Naive B cell (primary cell): ENCODE results near the gene RPS21. TPM values are rescaled to one million over a fixed set of nuclear protein-coding genes. Genes with fewer than 3 reads are reported as not detected.
"Not testable (repeated sequence)": the region's sequence is repeated elsewhere in the genome, so short reads cannot be mapped to it uniquely, and the experiment has no call there.

Source experiments
- ATAC-seq, 2 donors: fragments of 150-1000 bp; cut with Tn5 transposase; 2 replicates each; pipeline ENCODE4 v1.10.0; 2021; ENCODE audit warnings: low read depth in 2 of 2, mild to moderate bottlenecking in 2 of 2, moderate library complexity in 2 of 2
- DNase-seq: peaks from one replicate; pipeline ENCODE4 v3.0.0; 2022
- H3K27ac Mint-ChIP-seq, 6 donors: one replicate each; pipeline ENCODE4 v1.8.0; 2020 to 2022; ENCODE audit warnings: mild to moderate bottlenecking in 6 of 6, mixed read lengths in 6 of 6, moderate library complexity in 5 of 6, inconsistent platforms in 2 of 6
- H3K27me3 Mint-ChIP-seq, 3 donors: one replicate each; pipeline ENCODE4 v1.8.0; 2021 to 2022; ENCODE audit warnings: mixed read lengths in 3 of 3, mild to moderate bottlenecking in 1 of 3
- H3K36me3 Mint-ChIP-seq, 2 donors: one replicate each; pipeline ENCODE4 v1.8.0; 2020 to 2022; ENCODE audit warnings: mixed read lengths in 2 of 2, inconsistent platforms in 1 of 2, mild to moderate bottlenecking in 1 of 2
- H3K4me1 Mint-ChIP-seq, 3 donors: one replicate each; pipeline ENCODE4 v1.8.0; 2020 to 2022; ENCODE audit warnings: mixed read lengths in 3 of 3, inconsistent platforms in 1 of 3, mild to moderate bottlenecking in 1 of 3, moderate library complexity in 1 of 3
- H3K4me3 Mint-ChIP-seq, 8 donors: one replicate each; pipeline ENCODE4 v1.8.0; 2020 to 2022; ENCODE audit warnings: mild to moderate bottlenecking in 8 of 8, mixed read lengths in 8 of 8, moderate library complexity in 8 of 8, inconsistent platforms in 2 of 8
- H3K9me3 Mint-ChIP-seq, 7 donors: one replicate each; pipeline ENCODE4 v1.8.0; 2020 to 2022; ENCODE audit warnings: mixed read lengths in 7 of 7, mild to moderate bottlenecking in 5 of 7, inconsistent platforms in 2 of 7, moderate library complexity in 1 of 7
- polyA plus RNA-seq, 6 donors: library from polyadenylated mRNA; unstranded; fragments of 300-500 nt; fragmentation: Illumina TruSeq; gene quantifications; one replicate each; pipeline ENCODE4 v1.2.3, GENCODE V29; 2021; ENCODE audit warnings: low read depth in 6 of 6

Gene RPS21
- polyA plus RNA-seq, 6 donors from 2014 or later = 1,712 to 3,127 (median 2,557) TPM

DNA sequence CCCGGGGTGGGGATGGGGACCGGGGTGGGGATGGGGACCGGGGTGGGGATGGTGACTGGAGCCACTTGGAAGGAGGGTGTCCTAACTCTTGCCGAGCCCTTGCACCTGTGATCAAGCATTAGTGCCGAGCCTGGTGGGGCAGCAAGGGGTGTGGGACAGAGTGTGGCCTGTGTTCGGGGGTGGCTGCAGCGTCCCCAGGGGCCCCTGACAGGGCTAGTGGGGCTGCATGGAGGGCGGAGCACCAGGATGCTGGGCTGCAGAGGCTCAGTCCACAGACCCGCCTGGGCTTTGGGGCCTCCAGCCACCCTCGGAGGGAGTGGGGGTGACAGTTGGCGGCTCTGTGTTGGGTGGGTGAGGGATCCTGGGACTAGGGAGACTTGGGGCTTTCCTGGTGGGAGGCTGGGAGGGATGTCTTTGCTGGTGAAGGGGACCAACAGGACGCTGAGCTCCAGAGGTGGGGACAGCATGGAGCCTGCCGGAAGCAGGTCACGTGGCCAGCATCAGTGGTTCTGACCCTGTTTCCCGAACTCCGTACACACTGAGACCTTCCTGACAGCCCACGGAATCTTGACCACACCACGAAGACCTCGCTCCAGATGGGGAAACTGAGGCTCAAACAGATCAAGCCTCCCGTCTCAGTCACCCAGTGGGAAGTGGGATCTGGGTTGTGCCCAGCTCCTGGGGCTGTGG lies 35.9 kb downstream of the RPS21 start:
- ATAC-seq = no peak
- Mint-ChIP-seq H3K27ac (no peak overlapping the region), H3K36me3 (no peaks in the 10 kb centered on the region), H3K4me1 (peaks cover 0 to 3% (median 0%) of the 10 kb centered on the region in 3 donors), H3K27me3 (peaks cover 3 to 25% (median 9%) of the 10 kb centered on the region in 3 donors), H3K4me3 (no peak overlapping the region), H3K9me3 (no peaks in the 10 kb centered on the region)
- no peak for DNase-seq

DNA sequence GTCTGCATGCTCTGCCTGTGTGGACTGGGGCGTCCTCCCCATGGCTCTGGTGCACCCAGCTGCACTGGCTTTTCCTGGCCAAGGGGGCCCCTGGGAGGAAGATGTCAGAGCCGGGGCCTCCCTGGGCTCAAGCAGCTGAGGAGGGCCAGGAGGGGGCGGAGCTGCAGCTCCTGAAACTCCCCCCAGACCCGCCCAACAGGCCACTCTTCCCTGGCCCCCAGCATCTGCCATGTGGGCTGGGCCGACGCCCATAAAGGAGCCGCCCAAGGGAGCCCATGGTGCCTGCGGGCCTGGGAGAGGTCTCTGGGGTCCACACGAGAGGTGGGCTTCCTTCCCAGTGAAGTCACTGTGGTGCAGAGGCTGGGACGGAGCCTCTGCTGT lies 36.4 kb downstream of the RPS21 start:
- Mint-ChIP-seq H3K36me3 (no peaks in the 10 kb centered on the region), H3K4me1 (peaks cover 0 to 3% (median 0%) of the 10 kb centered on the region in 3 donors), H3K27ac (no peak overlapping the region), H3K9me3 (no peaks in the 10 kb centered on the region), H3K27me3 (peaks cover 3 to 25% (median 7%) of the 10 kb centered on the region in 3 donors), H3K4me3 (no peak overlapping the region)
- DNase-seq (no peak), ATAC-seq (no peak)

DNA sequence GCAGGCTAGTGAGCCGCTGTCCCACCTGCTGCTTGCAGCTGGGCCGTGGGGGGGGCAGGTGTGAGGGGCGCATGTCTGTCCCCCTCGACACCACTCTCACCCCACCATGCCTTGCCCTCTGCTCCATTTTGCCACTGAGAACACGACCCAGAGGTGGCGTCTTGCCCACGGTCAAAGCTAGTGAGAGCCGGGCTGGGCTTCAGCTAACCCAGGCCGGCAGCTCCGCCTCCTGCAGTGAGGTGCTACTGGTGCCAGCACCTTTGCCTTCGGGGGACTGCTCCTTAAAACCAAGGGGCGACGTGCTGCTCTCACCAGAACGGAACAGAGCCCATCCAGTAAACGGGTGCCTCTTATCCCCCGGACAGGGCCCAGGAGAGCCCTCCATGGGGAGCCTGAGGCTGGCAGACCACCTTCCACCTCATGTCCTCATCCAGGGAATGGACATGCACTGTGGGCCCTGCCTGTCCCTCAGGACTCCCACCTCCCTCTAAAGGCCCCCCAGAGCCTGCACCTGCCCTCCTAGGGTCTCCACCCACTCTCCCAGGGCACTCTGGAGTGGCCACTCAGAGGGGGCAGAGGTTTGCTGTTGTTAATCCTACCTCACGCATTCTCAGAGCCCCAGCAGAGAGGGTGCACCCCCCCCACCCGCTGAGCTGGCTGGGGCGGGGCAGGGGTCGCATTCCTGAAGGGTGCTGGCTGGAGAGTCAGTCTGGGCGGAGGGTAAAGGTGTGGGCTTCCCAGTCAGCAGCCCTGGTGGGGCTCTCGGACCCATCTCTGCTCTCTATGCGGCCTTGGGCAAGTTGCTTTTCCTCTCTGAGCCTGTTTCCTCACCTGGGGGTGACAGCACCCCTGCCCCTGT lies 37.6 kb downstream of the RPS21 start:
- Mint-ChIP-seq H3K4me1 (peaks cover 0 to 3% (median 0%) of the 10 kb centered on the region in 3 donors), H3K36me3 (no peaks in the 10 kb centered on the region), H3K4me3 (no peak overlapping the region), H3K27me3 (peaks cover 3 to 36% (median 7%) of the 10 kb centered on the region in 3 donors), H3K27ac (no peak overlapping the region), H3K9me3 (no peaks in the 10 kb centered on the region)
- DNase-seq (no peak), ATAC-seq (no peak)

DNA sequence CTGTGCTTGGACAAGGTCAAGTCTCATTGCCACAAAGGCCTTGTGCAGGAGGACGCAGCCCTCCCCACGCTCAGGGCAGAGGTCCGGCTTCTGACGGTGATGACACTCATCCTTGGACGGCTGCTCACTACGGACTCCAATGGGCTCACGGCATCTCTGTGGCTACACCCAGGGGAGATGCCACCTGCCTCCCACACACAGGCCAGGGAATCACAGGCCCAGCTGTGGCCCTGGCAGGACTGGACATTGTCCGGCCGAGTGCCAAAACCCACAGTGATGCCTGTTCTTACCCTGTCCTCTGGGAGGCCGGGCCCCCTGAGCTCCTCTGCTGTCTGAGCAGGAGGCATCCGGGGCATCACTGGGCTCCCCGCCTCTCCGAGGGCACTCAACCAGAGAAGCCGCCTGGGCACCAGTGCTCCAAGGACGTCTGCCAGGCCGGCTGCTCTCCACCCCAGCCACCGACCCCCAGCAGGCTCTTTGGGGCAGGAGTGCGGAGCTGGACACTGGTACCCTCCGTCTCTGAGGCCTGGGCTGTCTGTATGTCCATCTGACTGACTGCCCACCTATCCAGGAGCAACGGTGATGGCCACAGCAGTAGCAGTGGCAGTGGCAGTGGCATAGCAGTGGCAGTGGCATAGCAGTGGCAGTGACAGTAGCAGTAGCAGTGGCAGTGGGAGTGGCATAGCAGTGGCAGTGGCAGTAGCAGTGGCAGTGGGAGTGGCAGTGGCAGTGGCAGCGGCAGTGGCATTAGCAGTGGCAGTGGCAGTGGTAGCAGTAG lies 38.6 kb downstream of the RPS21 start:
- Mint-ChIP-seq H3K9me3 (no peaks in the 10 kb centered on the region), H3K4me1 (peaks cover 0 to under 1% (median 0%) of the 10 kb centered on the region in 3 donors), H3K36me3 (no peaks in the 10 kb centered on the region), H3K27me3 (peaks cover under 1 to 34% (median 1%) of the 10 kb centered on the region in 3 donors), H3K4me3 (peak overlapping the region in 1 of 8 donors; percentile 25), H3K27ac (no peak overlapping the region)
- DNase-seq = no peak
- ATAC-seq = no peak

DNA sequence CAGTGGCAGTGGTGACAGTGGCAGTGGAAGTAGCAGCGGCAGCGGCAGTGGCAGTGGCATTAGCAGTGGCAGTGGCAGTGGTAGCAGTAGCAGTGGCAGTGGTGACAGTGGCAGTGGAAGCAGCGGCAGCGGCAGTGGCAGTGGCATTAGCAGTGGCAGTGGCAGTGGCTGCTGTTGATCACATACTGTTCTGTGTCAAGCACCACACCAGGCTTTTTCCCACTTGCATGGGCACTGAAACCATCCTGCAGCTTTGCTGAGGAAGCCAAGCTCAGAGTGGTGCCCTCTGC lies 39.1 kb downstream of the RPS21 start:
- not testable (repeated sequence) for H3K27ac Mint-ChIP-seq, H3K9me3 Mint-ChIP-seq, DNase-seq, H3K36me3 Mint-ChIP-seq, ATAC-seq, H3K4me1 Mint-ChIP-seq
- H3K27me3 Mint-ChIP-seq = peaks cover 2 to 36% (median 2%) of the 10 kb centered on the region in 3 donors
- H3K4me3 Mint-ChIP-seq = peak overlapping the region in 1 of 8 donors; percentile 25

DNA sequence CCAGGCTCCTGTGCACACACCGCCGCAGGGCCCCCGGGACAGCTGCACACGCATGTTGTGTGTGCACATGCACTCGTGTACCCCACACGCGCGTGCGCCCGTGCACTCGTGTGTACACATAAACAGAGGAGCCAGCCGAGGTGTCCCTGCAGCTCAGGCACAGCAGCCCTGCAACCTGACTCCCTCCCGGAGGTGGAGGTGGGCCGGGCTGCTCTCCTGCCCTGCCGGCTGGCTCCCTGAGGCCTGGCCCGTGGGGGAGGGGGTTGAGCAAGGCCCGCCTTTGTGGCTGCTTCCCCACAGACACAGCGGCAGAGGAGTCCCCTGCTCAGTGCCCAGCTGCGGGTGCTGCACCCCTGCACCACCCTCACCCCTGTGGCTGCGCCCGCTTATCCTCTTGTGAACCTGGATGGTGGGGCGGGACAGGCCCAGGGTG lies 39.8 kb downstream of the RPS21 start:
- Mint-ChIP-seq H3K4me1 (no peaks in the 10 kb centered on the region), H3K27ac (no peak overlapping the region), H3K27me3 (peaks cover 7 to 43% (median 9%) of the 10 kb centered on the region in 3 donors), H3K36me3 (no peaks in the 10 kb centered on the region), H3K9me3 (no peaks in the 10 kb centered on the region), H3K4me3 (no peak overlapping the region)
- ATAC-seq = no peak
- DNase-seq = no peak

DNA sequence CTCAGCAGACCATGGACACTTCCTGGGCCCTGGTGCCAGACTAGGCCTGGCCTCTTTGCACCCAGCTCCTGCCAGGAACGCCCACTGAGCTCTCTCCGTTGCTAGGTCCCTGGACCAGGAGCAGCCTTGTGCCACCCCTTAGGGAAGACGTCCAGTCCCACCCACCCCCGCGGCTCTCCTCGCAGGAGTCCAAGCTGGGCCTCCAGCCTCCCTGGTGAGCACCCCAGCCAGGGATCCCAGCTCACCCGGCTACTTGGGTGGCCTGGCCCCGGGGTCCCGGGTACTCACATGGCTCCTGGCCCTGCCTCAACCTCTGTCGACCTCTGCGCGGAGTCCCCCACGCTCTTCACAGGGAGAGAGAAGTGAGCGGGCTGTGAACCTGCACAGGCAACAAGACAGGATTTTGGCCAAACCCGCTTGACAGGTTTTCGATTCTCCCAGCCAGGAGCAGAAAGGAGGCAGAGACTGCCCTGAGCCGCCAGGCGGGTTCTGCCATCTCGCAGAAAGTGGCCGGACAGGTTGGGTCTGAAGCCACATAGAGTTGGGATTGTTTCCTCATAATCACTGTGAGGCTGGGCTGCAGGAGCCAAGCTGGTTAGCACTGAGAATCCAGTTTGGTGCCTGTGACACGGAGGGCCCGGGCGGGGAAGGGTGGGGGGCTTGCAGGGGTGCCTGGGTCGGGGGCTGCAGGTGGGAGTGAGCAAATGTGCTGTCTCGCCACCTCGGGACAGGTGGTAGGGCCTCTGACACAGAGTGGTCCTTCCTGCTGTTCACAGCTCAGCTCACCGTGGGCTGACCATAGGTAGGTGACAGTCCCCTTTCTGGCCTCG lies 40.5 kb downstream of the RPS21 start, which contains the start of gene RBBP8NL:
Gene RBBP8NL, minus strand, starts transcription at position 368 of the 830 bp plus-strand sequence. CDS start 7,892 bp downstream, outside the sequence.
- Mint-ChIP-seq H3K27ac (no peak within 1 kb of the TSS), H3K27me3 (peaks cover 7 to 50% (median 10%) of the 10 kb centered on the region in 3 donors), H3K36me3 (no peaks in the 10 kb centered on the region), H3K4me3 (no peak within 1 kb of the TSS), H3K9me3 (no peaks in the 10 kb centered on the region), H3K4me1 (no peaks in the 10 kb centered on the region)
- DNase-seq = no peak
- no peak for ATAC-seq

DNA sequence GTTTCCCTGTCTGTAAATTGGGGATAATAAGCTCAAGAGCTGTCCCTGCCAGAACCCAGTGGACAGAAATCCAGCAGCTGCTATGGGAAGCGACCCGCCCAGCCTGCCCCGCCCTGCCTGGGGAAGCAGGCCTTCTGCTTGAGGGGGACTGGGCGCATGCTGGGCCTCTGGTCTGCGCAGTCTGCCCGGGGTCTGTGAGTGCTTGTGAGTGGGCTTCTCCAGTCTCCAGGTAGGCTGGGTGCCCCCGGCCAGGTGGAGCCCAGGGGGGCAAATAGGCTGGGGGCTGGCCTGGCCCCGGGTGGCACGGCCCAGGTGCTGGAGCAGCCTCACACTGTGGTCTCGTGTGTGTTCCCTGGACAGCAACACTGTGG lies 41.1 kb downstream of the RPS21 start:
- no peak overlapping the region for H3K27ac Mint-ChIP-seq
- H3K4me1 Mint-ChIP-seq = no peaks in the 10 kb centered on the region
- ATAC-seq (no peak), DNase-seq (no peak)
- peaks cover 7 to 51% (median 15%) of the 10 kb centered on the region in 3 donors for H3K27me3 Mint-ChIP-seq
- H3K4me3 Mint-ChIP-seq = no peak overlapping the region
- no peaks in the 10 kb centered on the region for H3K36me3 Mint-ChIP-seq
- H3K9me3 Mint-ChIP-seq = no peaks in the 10 kb centered on the region

DNA sequence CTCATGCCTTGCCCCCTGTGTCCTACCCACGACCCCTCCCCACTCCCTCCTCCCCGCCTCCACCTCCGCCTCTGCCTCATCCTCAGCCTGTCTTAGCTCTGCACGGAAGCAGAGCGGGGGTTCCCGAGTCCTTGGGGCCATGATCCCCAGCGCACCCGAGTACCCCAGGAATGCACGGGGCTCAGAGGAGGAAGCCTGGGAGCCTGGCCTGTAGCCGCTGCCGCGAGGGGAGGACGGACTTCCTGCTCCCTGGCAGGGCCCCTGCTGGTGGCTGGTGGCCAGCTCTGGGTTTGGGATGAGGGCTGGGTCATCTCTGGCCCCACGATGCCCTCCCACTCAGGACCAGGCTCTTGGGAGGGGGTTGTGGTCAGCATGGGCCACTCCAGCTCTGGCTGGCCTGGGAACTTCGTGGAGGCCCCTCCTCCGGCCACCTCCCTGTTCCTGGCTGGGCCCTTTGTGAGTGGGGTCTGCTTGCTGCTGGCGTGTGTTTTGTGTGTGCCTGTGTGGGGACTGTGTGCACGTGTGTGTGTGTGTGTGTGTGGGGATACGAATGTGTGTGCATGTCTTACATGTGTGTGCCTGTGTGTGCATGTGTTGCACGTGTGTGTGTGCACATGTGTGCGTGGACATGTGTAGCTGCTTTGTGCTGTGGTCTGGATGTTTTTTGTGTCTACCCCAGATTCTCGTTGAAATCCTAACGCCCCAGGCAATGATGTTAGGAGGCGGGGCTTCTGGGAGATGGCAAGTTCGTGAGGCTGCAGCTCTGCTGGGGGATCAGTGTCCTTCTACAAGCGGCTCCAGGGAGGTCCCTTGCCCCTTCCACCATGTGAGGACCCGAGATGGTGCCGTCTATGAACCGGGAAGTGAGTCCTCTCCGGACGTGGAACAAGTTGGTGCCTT lies 41.7 kb downstream of the RPS21 start:
- Mint-ChIP-seq H3K4me1 (no peaks in the 10 kb centered on the region), H3K9me3 (no peaks in the 10 kb centered on the region), H3K4me3 (no peak overlapping the region), H3K27me3 (peaks cover 8 to 51% (median 21%) of the 10 kb centered on the region in 3 donors), H3K27ac (peak overlapping the region in 1 of 6 donors; percentile 88), H3K36me3 (no peaks in the 10 kb centered on the region)
- ATAC-seq (no peak), DNase-seq (no peak)

DNA sequence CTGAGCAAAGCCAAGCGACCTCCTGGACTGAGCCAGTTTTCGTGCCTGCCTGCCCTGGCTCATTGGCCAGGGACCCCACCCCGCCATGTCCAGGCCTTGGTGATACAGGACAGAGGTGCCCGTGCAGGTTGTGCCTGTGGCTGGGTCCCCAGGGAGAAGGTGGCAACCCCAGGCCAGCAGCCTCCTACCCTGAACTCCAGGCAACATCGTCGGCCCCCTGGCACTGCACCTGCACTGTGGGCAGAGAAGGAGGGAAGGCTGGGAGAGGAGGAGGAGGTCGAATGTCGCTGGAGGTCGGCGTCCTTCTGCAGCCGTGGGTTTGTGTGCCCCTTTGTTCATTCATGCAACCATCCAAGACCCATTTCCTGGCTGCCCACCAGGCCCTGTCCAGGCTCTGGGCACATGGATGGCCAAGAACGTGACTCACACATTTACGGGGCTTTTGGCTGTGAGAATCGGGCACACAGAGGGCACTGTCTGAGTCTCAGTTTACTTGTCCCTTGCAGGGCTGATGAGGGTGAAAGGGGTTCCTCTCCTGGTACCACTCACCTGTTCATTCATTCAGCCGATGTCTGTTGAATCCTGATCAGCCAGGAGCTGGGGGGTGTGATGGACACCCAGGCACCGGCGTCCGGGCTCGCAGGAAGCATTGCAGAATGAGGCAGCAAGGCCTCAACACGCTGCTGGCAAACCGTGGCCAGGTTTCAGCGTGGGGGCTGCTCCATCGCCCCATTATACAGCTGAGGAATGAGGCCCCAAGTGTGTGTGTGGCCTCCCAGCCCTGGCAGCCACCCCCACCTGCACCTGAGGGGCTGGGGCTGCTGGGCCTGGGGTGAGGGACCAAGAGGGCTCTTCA lies 42.8 kb downstream of the RPS21 start:
- Mint-ChIP-seq H3K36me3 (no peaks in the 10 kb centered on the region), H3K9me3 (no peaks in the 10 kb centered on the region), H3K4me3 (no peak overlapping the region), H3K4me1 (no peaks in the 10 kb centered on the region), H3K27me3 (peaks cover 19 to 57% (median 32%) of the 10 kb centered on the region in 3 donors), H3K27ac (no peak overlapping the region)
- no peak for DNase-seq
- no peak for ATAC-seq

DNA sequence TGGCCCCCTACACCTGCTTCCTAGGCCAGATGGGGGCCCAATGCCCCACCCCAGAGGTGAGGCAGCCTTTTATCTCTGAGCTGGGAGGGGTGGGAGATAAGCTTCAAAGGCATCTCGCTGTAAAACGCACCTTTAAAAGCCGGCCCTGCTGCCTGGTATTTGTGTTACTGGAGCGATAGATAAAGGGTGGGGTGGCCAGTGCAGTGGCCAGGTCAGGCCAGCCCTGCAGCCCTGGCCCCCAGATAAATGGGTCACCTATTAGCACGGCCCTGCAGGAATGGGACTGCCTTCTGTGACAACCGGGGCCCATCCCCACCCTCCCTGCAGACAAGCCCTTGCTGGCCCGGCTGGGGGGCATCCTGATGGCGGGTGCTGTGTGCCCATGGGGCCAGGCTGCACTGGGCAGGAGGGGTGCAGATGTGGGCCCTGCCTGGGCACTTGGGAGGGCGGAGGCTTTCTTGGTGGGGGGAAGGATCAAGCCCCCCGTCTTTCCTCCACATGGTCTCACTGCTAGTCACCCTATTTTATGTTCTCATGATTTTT lies 43.5 kb downstream of the RPS21 start:
- DNase-seq (no peak), ATAC-seq (no peak)
- Mint-ChIP-seq H3K27me3 (peaks cover 22 to 60% (median 39%) of the 10 kb centered on the region in 3 donors), H3K9me3 (no peaks in the 10 kb centered on the region), H3K4me1 (no peaks in the 10 kb centered on the region), H3K4me3 (no peak overlapping the region), H3K27ac (no peak overlapping the region), H3K36me3 (no peaks in the 10 kb centered on the region)
